Activated B cell treated with CpG ODN at 0.5 μM for 24 hours (primary cell): ENCODE measurements around the gene IKZF2. TPM values are rescaled to one million over a fixed set of nuclear protein-coding genes. Genes with fewer than 3 reads are reported as not detected.

ENCODE experiments used
- ATAC-seq: fragments of 200-7000 bp; cut with Tn5 transposase; one replicate; pipeline ENCODE4 v1.10.0; 2021; ENCODE audit warnings: low read depth, mild to moderate bottlenecking, moderate library complexity
- CTCF ChIA-PET: fragments of 350-600 bp; sonication (Branson Sonifier 250); formaldehyde crosslinking; loops from one replicate; lab custom pipeline; 2021; ENCODE audit warnings: antibody characterized with exemption; lab: Charles Lee
- POLR2A ChIA-PET: fragments of 350-600 bp; sonication (Branson Sonifier 250); formaldehyde crosslinking; loops from one replicate; lab custom pipeline; 2021; ENCODE audit warnings: antibody characterized with exemption; lab: Charles Lee
- DNase-seq: peaks from one replicate; pipeline ENCODE4 v3.0.0; 2022
- H3K27ac Mint-ChIP-seq: one replicate; pipeline ENCODE4 v1.8.0; 2020; ENCODE audit warnings: mixed read lengths
- H3K27me3 Mint-ChIP-seq: one replicate; pipeline ENCODE4 v1.8.0; 2021; ENCODE audit warnings: mixed read lengths
- H3K36me3 Mint-ChIP-seq: one replicate; pipeline ENCODE4 v1.8.0; 2021; ENCODE audit warnings: low read depth, mixed read lengths
- H3K4me1 Mint-ChIP-seq: one replicate; pipeline ENCODE4 v1.8.0; 2021; ENCODE audit warnings: mixed read lengths
- H3K4me3 Mint-ChIP-seq: one replicate; pipeline ENCODE4 v1.8.0; 2020; ENCODE audit warnings: mild to moderate bottlenecking, mixed read lengths
- H3K9me3 Mint-ChIP-seq: one replicate; pipeline ENCODE4 v1.8.0; 2020; ENCODE audit warnings: mixed read lengths
- CTCF ChIP-seq: fragments of 200-600 bp; IDR thresholded peaks from one replicate; pipeline ENCODE4 v1.8.0; 2022; ENCODE audit warnings: antibody characterized with exemption, mild to moderate bottlenecking
- intact Hi-C: fragments of 100-400 bp; cut with micrococcal nuclease; formaldehyde crosslinking; loops from one replicate; pipeline ENCODE4 v1.15.1; 2024
- total RNA-seq: library from RNA; stranded (reverse); gene quantifications from 2 replicates; pipeline ENCODE4 v1.2.3, GENCODE V29; 2022

The IKZF2 gene
- total RNA-seq, 1 donor from 2014 or later: 60.2 TPM

DNA sequence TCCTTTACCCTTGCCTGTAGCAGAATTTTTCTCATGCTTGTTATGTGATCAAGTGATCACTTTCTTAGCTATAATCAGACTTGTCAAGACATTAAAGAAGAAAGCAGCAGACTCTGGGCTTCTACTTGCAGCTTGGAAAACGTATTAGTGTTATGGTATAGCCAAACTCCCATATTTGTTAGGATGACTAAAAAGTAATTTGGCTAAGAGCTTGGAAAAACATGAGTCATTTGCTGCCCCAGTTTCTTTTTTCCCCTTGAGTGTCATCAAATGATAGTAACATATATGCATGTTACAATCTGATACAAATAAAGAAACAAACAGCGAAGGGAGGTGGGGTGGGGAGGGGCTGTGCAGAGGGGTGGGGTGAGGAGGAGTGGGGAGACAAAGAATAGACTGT, 155.5 kb downstream of the IKZF2 start:
- no peak overlapping the region for H3K4me3 Mint-ChIP-seq
- H3K27me3 Mint-ChIP-seq: no peaks in the 10 kb centered on the region
- ATAC-seq: no peak
- no peak overlapping the region for H3K27ac Mint-ChIP-seq
- POLR2A ChIA-PET: no interaction called here
- TF ChIP-seq CTCF: no peak
- peaks cover 10% of the 10 kb centered on the region for H3K4me1 Mint-ChIP-seq
- peaks cover 6% of the 10 kb centered on the region for H3K9me3 Mint-ChIP-seq
- CTCF ChIA-PET: no interaction called here
- no peak for DNase-seq
- intact Hi-C loops: no loop called here
- H3K36me3 Mint-ChIP-seq: no peaks in the 10 kb centered on the region

- no peak for TF ChIP-seq CTCF
- H3K36me3 Mint-ChIP-seq: no peaks in the 10 kb centered on the region
- ATAC-seq: no peak
Observed at GRCh38 chr2:212994976-212995375, 156.4 kb downstream of the IKZF2 start.

GRCh38 chr2:212991120-212991519, 160.3 kb downstream of the IKZF2 start:
- TF ChIP-seq CTCF: no peak
- Mint-ChIP-seq H3K36me3 (no peaks in the 10 kb centered on the region), H3K27ac (peak overlapping the region; percentile 51), H3K4me3 (no peak overlapping the region), H3K9me3 (no peaks in the 10 kb centered on the region), H3K4me1 (peaks cover 10% of the 10 kb centered on the region), H3K27me3 (no peaks in the 10 kb centered on the region)
- ChIA-PET POLR2A (interaction anchor here (0.7 kb wide), 1 partner anchor 10 kb away, joined by 3 read pairs; no protein-coding TSS in a partner anchor), CTCF (no interaction called here)
- DNase-seq: no peak
- intact Hi-C loops: loop anchor here (1.0 kb wide), 1 partner anchor 8 kb away; no protein-coding TSS in a partner anchor
- ATAC-seq: no peak

More at GRCh38 chr2:212994976-212995375, 156.4 kb downstream of the IKZF2 start:
- intact Hi-C loops: no loop called here
- Mint-ChIP-seq H3K9me3 (peaks cover 6% of the 10 kb centered on the region), H3K4me3 (no peak overlapping the region), H3K27me3 (no peaks in the 10 kb centered on the region), H3K4me1 (peaks cover 10% of the 10 kb centered on the region), H3K27ac (no peak overlapping the region)
- CTCF ChIA-PET: no interaction called here
- DNase-seq: no peak
- POLR2A ChIA-PET: no interaction called here

DNA sequence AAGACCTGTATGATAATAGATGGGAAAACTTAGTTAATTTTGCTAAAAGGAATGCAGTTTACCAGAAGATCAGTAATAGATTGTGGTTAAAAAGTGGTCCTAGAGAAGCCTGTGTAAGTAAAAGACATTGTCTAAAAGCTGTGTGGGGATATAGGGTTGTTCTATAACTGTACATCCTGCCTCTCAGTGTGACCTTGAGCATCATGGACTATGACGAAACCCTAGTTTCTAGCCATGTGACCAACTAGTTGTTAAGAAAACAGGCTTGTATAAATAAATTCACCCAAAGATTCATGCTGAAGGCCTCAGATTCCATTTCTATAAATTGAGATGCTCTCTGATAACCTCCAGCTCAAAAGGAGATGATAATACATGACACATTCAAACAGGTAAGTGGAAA, 160.7 kb downstream of the IKZF2 start:
- CTCF ChIA-PET: no interaction called here

DNA sequence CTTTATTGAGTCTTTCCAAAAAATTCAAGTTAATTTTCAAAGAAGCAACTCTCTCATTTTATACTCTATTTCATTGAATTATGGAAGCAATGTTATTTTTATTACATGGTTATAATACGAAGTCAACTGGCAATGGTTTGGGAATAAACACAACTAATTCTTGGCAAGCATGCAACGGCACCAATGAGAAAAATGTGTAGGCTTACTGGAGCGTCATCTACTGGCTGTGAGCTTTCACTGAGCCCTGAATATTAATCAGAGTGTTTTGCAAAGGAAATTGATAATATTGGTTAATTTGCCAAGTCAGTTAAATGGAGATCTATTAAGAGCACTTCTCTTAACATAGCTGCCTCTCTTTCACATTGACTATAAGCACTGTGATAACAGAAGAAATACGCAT, 163.9 kb downstream of the IKZF2 start:
- H3K9me3 Mint-ChIP-seq: no peaks in the 10 kb centered on the region
- H3K27me3 Mint-ChIP-seq: no peaks in the 10 kb centered on the region
- DNase-seq (no peak), ATAC-seq (no peak)
- no peak overlapping the region for H3K4me3 Mint-ChIP-seq
- intact Hi-C loops: no loop called here
- no peak overlapping the region for H3K27ac Mint-ChIP-seq
- H3K4me1 Mint-ChIP-seq: peaks cover 10% of the 10 kb centered on the region
- TF ChIP-seq CTCF: no peak
- no peaks in the 10 kb centered on the region for H3K36me3 Mint-ChIP-seq
- ChIA-PET POLR2A (no interaction called here), CTCF (no interaction called here)

More for the DNA sequence above, 160.7 kb downstream of the IKZF2 start:
- no peaks in the 10 kb centered on the region for H3K36me3 Mint-ChIP-seq
- DNase-seq (no peak), ATAC-seq (no peak)
- peak overlapping the region; percentile 51 for H3K27ac Mint-ChIP-seq
- no peak overlapping the region for H3K4me3 Mint-ChIP-seq
- intact Hi-C loops: loop anchor here (1.0 kb wide), 1 partner anchor 9 kb away; no protein-coding TSS in a partner anchor
- H3K27me3 Mint-ChIP-seq: no peaks in the 10 kb centered on the region
- no peak for TF ChIP-seq CTCF
- no peaks in the 10 kb centered on the region for H3K9me3 Mint-ChIP-seq
- POLR2A ChIA-PET: interaction anchor here (0.7 kb wide), 1 partner anchor 10 kb away, joined by 3 read pairs; no protein-coding TSS in a partner anchor
- H3K4me1 Mint-ChIP-seq: peaks cover 10% of the 10 kb centered on the region
